Breast epithelium (tissue), 3 donors: ENCODE measurements around the gene CCDC134.

ENCODE experiments used
- CTCF ChIP-seq, 3 donors: fragments of 450-650 bp; IDR thresholded peaks; one replicate each; pipeline ENCODE4 v1.5.1; 2016 to 2017; ENCODE audit warnings: antibody characterized with exemption in 3 of 3, mild to moderate bottlenecking in 3 of 3, moderate library complexity in 3 of 3
- POLR2A ChIP-seq: fragments of 450-650 bp; IDR thresholded peaks from one replicate; pipeline ENCODE4 v1.6.1; 2016; ENCODE audit warnings: antibody characterized with exemption, mild to moderate bottlenecking, moderate library complexity
- POLR2AphosphoS5 ChIP-seq, 3 donors: sonication (generic); formaldehyde crosslinking; IDR thresholded peaks; one replicate each; pipeline ENCODE4 v1.6.1; 2017; ENCODE audit warnings: antibody characterized with exemption in 3 of 3

DNA sequence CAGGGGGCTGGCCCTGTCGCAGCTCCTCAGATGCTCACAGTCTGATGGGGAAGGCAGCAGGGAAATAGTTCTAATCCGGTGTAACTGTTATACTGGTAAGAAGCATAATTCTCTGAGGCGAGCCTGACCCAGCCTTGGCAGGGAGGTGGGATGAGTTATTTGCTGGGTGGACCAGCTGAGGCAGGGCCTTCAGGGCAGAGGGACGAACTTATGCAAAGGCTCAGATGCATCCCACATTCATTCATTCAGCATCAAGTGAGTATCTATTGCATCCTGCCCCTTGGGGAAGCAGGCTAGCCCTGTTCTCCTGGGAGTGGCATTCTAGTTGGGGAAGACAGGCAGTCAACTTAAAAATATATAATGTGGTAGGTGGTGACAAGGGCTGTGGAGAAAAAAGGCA lies 18.8 kb downstream of the CCDC134 start:
- no peak for TF ChIP-seq CTCF (IDR thresholded peaks at IDR 0.05)
- no peak for TF ChIP-seq POLR2A
- no peak for TF ChIP-seq POLR2AphosphoS5 (IDR thresholded peaks at IDR 0.05)
